Sigmoid colon (tissue), 4 donors: ENCODE data around the gene TAMM41.

Experiments
- CTCF ChIP-seq, 4 experiments: fragments of 450-650 bp in 3 of 4; fragments of 200-600 bp in 1 of 4; IDR thresholded peaks; one replicate each; pipeline ENCODE4 v1.5.1; 2016 to 2019; ENCODE audit warnings: antibody characterized with exemption in 4 of 4, mild to moderate bottlenecking in 3 of 4, moderate library complexity in 2 of 4
- EP300 ChIP-seq, 4 donors: sonication (generic); formaldehyde crosslinking; IDR thresholded peaks; one replicate each; pipeline ENCODE4 v1.6.1; 2017; ENCODE audit warnings: antibody characterized with exemption in 4 of 4

GRCh38 chr3:11815111-11815510 lies 31.6 kb downstream of the TAMM41 start:
- no peak for TF ChIP-seq EP300 (IDR thresholded peaks at IDR 0.05)
- no peak for TF ChIP-seq CTCF (IDR thresholded peaks at IDR 0.05)
